Activated gamma-delta T cell treated with anti-CD3 and anti-CD28 coated beads, Interleukin-2, amount 50 U/mL, for 16 hours (primary cell): Measurements from ENCODE around the gene SLC14A1.

ENCODE experiments used
- DNase-seq: peaks from one replicate; pipeline ENCODE4 v3.0.0-alpha.2; 2020; ENCODE audit warnings: low read depth

The SLC14A1 gene

GRCh38 chr18:45723567-45724355 lies at the start of gene SLC14A1:
TSS of gene SLC14A1 (plus strand) at chr18:45724181. CDS start at chr18:45730321, 6,140 bp downstream.
- no peak for DNase-seq

GRCh38 chr18:45677276-45677807 lies 46.6 kb upstream of the SLC14A1 start:
- DNase-seq, result no peak

DNA sequence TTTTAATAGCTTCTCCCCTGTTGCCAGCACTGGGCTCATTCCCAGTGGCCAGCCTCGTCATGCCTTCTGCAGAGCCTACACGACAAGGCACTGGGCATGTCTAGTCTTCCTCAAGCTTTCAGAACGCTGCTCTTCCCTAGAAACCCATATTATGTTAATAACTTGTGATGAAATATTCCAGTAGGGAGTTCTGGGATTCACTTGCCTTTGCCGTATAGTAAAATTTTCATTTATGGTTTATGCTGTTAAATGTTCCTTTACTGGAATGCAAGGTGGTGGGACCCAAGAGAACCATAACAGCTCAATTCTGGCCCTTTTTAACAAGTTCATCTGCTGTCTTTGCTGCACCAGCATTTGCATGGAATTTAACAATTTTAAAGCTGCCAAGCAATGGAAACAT lies 45.5 kb upstream of the SLC14A1 start:
- no peak for DNase-seq

DNA sequence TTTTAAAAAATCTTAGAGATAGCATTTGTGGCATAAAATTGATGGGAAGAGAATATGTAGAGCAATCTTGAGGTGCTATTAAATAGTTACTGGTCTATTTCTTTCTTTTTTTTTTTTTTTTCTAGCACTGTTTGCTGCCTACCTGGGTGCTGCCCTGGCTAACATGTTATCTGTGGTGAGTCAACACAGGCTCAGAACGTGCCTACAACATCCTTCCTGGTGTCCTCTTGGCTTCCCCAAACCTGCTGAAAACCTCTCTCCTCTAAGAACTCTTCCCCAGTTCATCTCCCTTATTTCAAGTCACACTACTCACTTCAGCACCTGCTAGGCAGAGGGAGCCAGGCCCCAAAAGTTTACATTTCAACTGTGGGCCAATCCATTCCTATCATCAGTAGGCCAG lies 45.1 kb upstream of the SLC14A1 start:
- no peak for DNase-seq

GRCh38 chr18:45680066-45680690 lies 43.8 kb upstream of the SLC14A1 start:
- DNase-seq, result no peak

DNA sequence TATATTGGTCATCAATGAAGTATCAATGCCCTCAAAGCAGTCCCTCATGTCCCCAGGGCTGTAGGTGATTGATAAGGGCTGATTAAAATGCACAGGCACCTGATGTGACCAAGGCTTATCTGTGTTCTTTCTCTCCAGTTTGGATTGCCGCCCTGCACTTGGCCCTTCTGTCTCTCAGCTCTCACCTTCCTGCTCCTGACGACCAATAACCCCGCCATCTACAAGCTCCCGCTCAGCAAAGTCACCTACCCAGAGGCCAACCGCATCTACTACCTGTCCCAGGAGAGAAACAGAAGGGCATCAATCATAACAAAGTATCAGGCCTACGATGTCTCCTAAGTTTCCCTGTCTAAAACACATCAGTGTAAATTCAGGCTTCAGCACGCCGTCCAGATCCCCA lies 41.8 kb upstream of the SLC14A1 start:
- DNase-seq, result no peak

- no peak for DNase-seq
These were observed 39.5 kb upstream of the SLC14A1 start for GRCh38 chr18:45684341-45685115.

GRCh38 chr18:45686891-45687611 lies 36.9 kb upstream of the SLC14A1 start:
- peak; percentile 32 for DNase-seq

DNA sequence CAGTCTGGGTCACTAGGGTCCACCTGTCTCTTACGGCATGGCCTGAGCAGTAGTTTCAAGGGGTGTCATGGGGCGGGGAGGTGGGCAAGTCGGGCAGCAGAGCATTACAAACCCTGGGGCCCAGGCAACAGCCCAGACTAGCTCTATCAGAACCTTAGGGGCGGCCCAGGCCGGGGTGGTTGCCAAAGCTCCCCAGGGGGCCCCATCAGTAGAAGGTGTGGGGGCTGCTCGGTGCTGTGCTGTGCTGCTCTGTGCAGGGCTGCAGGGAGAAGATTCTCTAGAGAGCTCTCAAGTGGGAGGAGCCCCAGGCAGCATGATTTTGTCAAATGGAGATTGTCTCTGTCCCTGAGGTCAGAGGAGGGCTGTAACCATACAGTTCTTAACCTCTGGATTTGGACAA lies 36.4 kb upstream of the SLC14A1 start:
- peak; percentile 19 for DNase-seq

GRCh38 chr18:45688113-45688512 lies 35.9 kb upstream of the SLC14A1 start:
- no peak for DNase-seq

DNA sequence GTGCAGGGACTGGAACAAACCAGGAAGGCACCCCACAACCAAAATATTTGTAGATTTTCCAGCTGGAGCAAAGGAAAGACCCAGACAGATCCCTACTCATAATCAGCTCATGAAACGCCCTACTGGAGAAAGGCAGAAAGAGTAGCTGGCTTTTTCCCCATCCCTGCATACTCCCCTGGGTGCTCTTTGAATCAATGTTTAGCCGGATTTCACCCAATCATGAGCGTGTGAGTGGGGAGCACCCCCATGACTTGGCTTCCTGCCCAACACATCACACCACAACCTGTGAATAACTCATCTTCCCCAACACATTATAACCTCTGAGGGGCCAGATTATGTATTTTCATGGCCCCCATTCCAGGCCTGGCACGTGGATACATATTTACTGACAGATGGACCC lies 35.1 kb upstream of the SLC14A1 start:
- peak; percentile 57 for DNase-seq

GRCh38 chr18:45689396-45689795 lies 34.6 kb upstream of the SLC14A1 start:
- DNase-seq, result no peak

DNA sequence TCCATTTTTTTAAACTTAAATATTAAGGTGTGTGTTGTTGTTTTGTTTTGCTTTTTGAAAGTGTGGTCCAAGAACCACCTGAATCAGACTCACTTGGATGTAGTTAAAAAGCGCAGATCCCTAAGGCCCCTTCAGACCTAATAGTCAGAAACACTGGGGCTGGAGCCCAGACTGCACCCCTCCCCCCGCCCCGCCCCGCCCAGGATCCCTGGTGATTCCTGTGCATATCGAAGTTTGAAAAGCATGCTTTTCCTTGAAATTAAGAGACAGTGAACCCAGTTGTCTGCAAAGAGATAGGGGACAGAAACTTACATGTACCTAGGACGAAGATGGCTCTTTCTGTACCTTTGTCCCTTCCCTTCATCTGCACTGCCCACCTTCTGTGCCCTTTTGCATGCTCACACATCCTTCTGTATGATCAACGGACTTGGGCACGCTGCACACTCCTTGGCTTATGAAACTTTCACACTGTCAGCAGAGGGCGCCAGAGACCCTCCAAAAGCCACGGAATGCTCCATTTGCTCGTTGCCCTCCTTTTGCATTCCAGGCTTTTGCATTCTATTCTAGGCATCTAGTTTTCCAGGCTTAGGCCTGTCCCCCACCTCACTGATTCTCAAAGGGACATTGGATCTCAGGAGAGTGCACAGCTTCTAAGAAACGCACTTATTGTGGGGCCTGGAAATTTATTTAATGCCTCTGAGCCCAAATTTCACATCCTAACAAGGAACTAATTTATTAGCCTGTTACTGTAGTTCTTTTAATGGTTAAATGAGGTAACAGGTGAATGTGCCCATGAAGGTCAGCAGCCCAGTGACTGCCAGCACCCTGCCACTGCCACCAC lies 32.8 kb upstream of the SLC14A1 start:
- peak; percentile 60 for DNase-seq

GRCh38 chr18:45691816-45692179 lies 32.2 kb upstream of the SLC14A1 start:
- no peak for DNase-seq

DNA sequence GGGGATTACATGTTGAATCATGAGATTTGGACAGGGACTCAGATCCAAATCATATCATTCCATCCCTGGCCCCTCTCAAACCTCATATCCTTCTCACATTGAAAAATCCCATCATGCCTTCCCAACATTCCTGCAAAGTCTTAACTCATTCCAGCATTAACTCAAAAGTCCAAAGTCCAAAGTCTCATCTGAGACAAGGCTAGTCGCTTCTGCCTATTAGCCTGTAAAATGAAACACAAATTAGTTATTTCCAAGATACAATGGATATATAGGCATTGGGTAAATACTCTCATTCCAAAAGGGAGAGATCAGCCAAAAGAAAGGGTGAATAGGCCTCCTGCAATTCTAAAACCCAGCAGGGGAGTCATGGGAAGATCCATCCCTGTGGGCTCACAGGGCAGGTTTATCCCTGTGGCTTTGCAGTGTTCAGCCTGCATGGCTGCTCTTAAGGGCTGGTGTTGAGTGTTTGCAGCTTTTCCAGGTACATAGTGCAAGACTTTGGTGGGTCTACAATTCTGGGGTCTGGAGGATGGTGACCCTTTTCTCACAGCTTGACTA lies 21.2 kb upstream of the SLC14A1 start:
- DNase-seq, result no peak

- no peak for DNase-seq
These were observed 15.2 kb upstream of the SLC14A1 start for GRCh38 chr18:45708831-45709230.

- no peak for DNase-seq
These were observed 11.9 kb upstream of the SLC14A1 start for GRCh38 chr18:45712061-45712460.

DNA sequence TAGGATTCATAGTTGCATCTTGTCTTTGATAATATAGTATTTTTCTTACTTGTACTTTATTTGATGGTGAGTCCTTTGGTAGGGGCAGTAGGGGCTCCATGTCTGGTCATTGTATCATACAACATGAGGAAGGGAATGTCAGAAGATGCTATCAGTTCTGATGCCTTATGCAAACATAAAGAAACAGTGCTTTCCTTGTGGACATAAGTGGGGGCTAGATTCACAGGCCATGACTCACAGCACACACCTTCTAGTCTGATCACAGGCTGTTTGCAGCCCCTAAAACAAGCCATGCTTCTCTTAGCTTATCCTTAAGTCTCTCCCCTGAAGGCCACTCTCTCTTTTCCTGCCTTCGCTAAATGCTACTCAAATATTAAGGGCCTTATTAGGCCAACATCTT lies 10.7 kb upstream of the SLC14A1 start:
- no peak for DNase-seq

DNA sequence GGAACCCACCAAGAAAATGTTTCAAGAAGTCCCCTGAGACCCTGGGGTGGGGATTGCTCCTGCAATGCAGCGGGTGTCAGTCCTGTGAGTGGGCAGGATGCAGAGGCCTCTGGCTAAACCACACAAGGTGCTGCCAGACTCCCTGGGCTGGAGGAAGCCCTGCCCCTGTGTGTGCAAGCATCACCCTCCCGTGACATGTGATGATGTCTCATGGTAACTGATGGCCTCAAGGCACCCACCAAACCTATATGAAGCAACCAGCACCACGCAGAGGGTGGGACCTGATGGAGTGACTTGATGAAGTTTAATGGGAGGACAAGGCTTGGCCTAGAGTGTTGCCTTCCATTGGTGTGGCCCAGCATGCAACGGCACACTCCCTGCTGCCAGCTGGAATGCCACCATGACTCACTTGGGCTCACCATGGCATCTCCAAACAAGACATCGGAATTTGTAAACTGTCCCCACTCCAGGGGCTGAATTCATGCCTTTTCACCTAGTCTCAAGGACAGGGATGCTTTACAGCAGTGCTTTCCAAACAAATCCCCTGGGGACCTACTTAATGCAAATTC lies 8.7 kb upstream of the SLC14A1 start:
- DNase-seq, result no peak

GRCh38 chr18:45719106-45719505 lies 4.9 kb upstream of the SLC14A1 start:
- no peak for DNase-seq
